HG03095 (cell line): ENCODE results near the gene MAPK12.
"Not testable (repeated sequence)": the region's sequence is repeated elsewhere in the genome, so short reads cannot be mapped to it uniquely, and the experiment has no call there.

Experiments
- ATAC-seq: cut with Tn5 transposase; IDR thresholded peaks from one replicate; pipeline ENCODE4 v1.9.1; 2021; ENCODE audit warnings: moderate library complexity; ENCODE audit not compliant: unreplicated experiment

Gene MAPK12

GRCh38 chr22:50282361-50283155, 21.1 kb upstream of the MAPK12 start:
- no peak for ATAC-seq

- ATAC-seq = no peak
Measured at GRCh38 chr22:50281957-50282356, 20.5 kb upstream of the MAPK12 start.

DNA sequence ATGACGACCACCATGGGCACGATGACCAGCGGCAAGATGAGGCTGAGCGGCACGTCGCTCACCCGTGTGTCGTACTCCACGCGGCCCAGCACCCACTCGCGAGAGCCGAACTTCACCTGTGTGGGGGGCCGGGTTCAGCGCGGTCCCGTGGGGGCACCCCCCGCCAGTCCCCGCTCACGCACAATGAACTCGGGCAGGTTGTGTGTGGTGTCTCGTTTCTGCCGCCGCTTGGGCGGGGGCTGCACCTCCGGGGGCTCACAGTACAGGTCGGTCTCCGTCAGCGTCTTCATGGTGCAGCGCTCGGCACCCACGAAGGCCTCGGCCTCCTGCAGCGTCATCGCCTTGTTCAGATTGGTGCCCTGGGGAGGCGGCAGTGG, 19.9 kb upstream of the MAPK12 start:
- ATAC-seq = no peak

DNA sequence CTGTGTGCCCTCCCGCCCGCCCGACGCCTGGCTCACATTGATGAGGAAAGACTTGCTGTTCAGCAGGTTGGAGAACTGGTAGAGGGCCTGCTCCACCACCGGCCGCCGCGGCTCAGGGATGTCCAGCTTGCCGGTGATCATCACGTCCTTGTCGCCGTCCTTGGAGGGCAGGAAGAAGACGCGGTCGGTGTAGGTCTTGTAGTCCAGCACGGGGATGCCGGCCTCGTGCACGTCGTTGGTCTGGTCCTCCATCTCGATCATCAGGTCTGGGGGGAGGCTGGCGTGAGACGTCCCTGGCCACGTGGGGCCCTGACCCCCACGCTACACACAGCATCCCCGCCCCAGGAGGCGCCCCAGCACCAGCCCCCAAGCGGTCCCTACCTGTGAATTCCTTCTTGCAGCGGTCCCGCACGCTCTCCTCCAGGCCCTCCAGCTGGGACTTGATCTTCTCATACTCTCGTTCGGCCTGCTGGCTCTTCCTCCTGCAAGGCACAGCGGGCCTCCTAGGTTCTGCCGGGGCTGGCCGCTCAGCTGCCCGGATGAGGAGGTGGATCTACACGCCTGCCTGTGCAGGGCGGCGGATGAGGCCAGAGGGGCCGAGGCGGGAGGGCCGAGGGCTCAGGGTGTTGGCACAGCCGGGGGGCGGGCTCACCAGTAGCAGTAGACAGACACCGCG, 19.4 kb upstream of the MAPK12 start:
- no peak for ATAC-seq

DNA sequence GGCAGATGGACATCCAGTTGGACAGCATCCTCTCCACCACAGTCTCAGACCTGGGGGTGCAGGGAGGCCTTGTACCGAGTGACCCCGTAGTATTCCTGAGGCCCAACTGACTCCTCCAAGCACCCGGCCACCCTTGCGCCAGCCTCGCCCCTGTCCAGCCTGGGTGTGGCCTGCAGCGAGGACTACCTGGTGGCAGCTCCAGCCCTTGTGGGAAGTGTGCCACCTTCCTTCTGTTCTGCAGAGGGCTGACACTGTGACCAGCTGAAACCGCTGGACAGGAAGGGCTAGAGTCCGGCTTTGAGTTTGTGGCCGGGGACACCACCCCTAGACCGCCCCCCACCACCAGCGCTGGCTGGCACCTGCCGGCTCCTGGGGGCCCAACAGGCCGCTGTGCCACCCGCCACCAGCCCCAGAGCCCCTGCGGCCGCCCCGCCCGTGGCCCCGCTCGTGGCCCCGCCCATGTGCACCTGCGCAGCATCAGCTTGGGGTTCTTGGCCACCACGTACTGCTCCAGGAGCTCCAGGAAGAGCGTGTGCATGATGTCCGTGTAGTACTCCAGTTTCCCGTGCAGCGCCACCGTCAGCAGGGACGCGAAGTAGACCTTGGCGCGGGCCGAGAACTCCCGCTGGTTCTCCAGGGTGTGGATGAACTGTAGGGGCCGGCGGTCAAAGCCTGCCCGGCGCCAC, 18.7 kb upstream of the MAPK12 start:
- ATAC-seq = no peak

DNA sequence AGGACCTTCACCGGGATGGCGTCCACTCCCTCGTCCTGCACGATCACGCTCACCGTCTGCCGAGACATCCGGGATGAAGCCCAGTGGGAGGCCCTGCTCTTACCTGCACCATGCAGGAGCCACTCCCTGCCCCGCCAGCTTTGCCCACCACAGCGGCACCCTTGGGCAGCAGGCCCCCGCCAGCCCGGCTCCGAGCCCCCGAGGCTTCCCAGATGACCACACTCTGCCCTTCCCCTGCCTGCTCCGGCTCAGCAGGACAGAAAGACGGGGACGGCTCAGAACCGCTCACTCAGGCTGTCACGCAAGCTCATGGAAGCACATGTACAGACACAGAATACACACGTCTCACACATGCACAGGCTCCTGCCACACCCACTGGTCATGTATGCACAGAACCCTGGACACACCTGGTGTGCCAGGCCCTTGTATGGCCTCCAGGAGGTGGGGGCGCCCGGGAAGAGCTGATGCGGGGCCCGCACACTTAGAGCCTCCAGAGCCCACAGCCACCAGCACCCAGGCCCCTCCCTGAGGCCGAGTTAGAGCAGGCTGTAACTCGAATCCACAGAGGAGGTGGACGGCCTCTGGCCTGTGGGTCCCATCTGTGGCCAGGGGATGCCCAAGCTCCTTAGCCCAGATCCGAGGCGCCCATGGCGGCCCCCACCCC, 17.6 kb upstream of the MAPK12 start:
- ATAC-seq = no peak

DNA sequence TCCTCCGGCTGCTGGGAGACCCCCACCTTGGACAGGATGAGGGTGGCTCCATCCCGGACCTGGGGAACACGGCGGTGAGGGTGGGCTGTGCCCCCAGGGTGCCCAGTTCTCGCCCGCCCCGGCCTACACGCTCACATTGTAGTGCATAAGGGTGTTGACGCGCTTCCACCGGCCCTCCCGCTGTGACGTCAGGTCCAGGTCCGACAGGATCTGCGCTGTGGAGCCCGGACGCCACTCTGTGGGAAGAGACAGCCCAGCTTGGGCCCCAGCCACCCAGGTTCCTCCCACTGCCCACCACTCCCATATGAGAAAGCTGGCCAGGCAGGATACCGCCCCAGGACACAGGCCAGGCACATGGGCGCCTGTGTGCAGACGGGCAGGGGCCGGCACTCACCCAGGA, 17.0 kb upstream of the MAPK12 start:
- no peak for ATAC-seq

DNA sequence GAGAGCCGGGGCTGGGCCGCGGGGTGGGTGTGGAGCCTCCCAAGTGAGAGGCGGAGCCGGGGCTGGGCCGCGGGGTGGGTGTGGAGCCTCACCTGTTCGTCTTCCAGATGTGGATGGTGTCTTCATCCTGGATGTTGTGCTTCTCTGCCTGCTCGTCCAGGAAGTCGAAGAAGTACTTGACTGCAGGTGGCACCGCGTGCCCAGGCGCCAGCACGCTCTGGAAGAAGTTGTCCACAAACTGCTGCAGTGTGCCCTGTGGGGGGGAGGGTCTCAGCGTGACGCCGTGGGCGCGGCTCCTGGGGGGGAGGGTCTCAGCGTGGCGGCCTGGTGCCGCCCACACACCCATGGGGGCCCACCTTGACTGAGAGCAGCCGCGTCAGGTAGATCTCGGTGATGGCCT, 16.3 kb upstream of the MAPK12 start:
- ATAC-seq = no peak

- no peak for ATAC-seq
Measured at GRCh38 chr22:50276143-50276542, 14.7 kb upstream of the MAPK12 start.

GRCh38 chr22:50275181-50276055, 13.9 kb upstream of the MAPK12 start:
- ATAC-seq = no peak

DNA sequence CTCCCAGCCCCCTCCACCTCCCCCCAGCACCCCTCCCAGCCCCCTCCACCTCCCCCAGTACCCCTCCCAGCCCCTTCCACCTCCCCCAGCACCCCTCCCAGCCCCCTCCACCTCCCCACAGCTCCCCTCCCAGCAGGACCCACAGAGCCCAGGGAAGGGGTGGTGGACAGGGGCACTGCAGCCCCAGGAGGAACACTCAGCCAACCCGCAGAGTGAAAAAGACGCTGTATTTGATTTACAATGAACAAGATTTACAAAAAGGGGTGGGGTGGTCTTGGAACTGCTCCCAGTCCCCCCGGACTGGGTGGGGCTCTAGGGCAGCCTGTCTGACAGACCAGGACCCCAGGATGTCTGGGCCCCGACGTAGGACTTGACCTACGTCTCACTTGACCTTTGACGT, 13.3 kb upstream of the MAPK12 start:
- no peak for ATAC-seq

DNA sequence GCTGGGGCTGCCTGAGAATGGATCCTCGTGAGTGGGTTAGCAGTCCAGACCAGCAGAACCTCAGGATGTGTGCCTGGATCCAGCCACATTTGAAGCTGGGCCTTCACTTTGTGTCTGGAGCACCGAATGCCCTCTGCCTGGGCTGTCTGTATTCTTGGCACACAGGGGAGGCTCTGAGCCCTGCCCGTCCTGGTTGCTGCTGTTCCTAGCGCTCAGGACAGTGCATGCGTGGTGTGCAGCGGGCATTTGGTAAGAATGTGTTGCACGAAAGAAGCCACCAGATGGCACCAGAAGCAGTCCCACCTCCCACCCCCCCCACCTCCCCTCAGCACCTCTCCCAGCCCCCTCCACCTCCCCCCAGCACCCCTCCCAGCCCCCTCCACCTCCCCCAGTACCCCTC, 12.8 kb upstream of the MAPK12 start:
- no peak for ATAC-seq

- not testable (repeated sequence) for ATAC-seq
Measured at GRCh38 chr22:50273781-50274180, 12.3 kb upstream of the MAPK12 start.

GRCh38 chr22:50273352-50273751, 11.9 kb upstream of the MAPK12 start:
- ATAC-seq = not testable (repeated sequence)

DNA sequence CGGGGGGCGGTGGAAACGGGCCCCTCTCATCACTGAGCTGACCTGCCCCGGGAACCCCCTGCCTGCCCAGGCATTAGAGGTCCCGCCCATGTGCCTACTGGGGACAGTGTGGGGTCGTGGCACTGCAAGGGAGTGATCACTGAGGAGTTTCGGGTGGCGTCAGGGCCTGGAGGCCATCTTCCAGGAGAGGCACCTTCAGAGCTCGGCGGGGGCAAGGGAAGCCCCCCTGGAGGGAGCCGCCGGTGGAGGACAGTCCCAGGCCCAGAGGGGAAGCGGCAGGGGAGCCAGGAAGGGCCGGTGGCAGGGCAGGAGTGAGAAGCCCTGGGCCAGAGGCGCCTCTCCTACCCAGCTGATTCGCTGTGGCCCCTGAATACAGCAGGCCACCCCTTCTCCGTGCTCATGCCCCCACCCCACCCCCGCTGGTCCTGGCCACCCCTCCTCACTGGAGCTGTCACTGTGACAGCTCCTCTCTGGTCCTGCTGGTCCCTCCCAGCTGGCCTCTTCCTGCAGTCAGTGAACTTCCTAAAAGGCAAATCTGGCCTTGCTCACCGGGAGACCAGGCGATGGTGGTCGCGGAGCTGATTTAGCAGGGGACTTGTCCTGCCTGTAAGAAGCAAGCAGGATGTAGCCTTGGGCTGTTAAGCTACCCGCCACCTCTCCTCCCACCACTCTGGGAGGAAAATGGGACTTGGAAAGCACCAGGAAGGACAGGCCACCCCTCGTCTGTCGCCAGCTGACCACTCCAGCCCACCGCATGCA, 10.7 kb upstream of the MAPK12 start:
- no peak for ATAC-seq

- no peak for ATAC-seq
Measured at GRCh38 chr22:50271519-50271970, 10.1 kb upstream of the MAPK12 start.

GRCh38 chr22:50270666-50271394, 9.3 kb upstream of the MAPK12 start:
- no peak for ATAC-seq

DNA sequence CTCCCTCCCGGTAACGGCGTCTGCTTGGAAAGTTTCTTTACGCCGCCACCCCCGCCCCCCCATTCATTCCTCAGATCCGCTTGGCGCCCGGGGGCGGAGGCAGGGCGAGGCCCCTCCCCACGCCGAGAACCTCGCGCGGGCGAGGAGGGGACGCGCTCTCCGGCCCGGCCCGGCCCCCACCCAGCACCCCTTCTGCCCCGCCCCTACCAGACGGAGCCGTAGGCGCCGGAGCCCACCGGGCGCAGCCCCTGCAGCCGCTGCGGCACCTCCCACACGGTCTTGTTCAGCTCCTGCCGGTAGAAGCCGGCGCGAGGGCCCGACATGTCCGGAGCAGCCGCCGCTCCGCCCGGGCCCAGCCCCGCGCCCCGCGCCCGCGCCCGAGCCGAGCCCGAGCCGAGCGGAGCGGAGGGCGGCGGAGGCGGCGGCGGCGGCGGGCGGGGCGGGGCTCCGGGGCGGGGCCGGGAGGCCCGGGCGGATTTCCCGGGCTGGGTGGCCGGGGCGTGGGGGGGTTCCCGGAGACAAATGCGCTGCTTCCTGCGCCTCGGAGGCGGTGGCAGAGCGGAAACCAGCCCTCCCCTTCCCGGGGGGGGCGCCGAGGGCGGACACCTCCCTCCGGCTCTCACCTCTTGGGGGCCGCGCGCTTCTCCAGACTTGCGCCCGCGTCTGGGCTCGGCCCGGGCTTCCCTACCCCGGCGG, 8.6 kb upstream of the MAPK12 start, which contains the start of gene MAPK11:
TSS of gene MAPK11 (minus strand) at position 411 of the 696 bp plus-strand sequence. CDS start at position 323, 88 bp downstream.
- no peak for ATAC-seq
